SU-DHL-6 (cell line): Measurements from ENCODE around the gene REC114.

Experiments used
- H2AFZ ChIP-seq: fragments of 200-600 bp; sonication (generic); 2 replicates; pipeline ENCODE4 v1.6.1; 2014; ENCODE audit warnings: low read depth, mild to moderate bottlenecking, moderate library complexity, mixed read lengths, antibody characterized with exemption, low read length; ENCODE audit not compliant: severe bottlenecking
- H3F3A ChIP-seq: fragments of 200-600 bp; shearing (Covaris generic); 2 replicates; pipeline ENCODE4 v1.6.0; 2016; ENCODE audit warnings: antibody characterized with exemption, mild to moderate bottlenecking; ENCODE audit not compliant: insufficient read depth
- H3K27ac ChIP-seq: fragments of 200-600 bp; sonication (generic); 2 replicates; pipeline ENCODE4 v1.5.1; 2016; ENCODE audit warnings: low read depth, mild to moderate bottlenecking, low read length, moderate library complexity, mixed read lengths
- H3K27me3 ChIP-seq: fragments of 200-600 bp; sonication (generic), shearing (Covaris generic); 2 replicates; pipeline ENCODE4 v1.6.0; 2014; ENCODE audit warnings: mild to moderate bottlenecking, low read length
- H3K36me3 ChIP-seq: fragments of 200-600 bp; sonication (generic); 2 replicates; pipeline ENCODE4 v1.6.1; 2014; ENCODE audit warnings: mild to moderate bottlenecking, low read length, mixed read lengths
- H3K4me2 ChIP-seq: fragments of 300-600, 200-600 bp; shearing (Covaris generic), sonication (generic); 2 replicates; pipeline ENCODE4 v1.6.0; 2014; ENCODE audit warnings: low read length, low read depth, mild to moderate bottlenecking; ENCODE audit not compliant: poor library complexity, severe bottlenecking
- H3K4me3 ChIP-seq: fragments of 200-600 bp; sonication (generic); 2 replicates; pipeline ENCODE4 v1.5.1; 2014; ENCODE audit warnings: antibody characterized with exemption, low read length, mild to moderate bottlenecking, mixed read lengths; ENCODE audit not compliant: insufficient read depth, poor library complexity, severe bottlenecking
- H3K79me2 ChIP-seq: fragments of 200-600 bp; sonication (generic); 2 replicates; pipeline ENCODE4 v1.6.1; 2014; ENCODE audit warnings: mild to moderate bottlenecking, low read length, moderate library complexity; ENCODE audit not compliant: insufficient read depth
- H3K9ac ChIP-seq: fragments of 200-600 bp; sonication (generic); 2 replicates; pipeline ENCODE4 v1.7.0; 2014; ENCODE audit warnings: mild to moderate bottlenecking, low read length
- H3K9me2 ChIP-seq: fragments of 200-600 bp; sonication (generic); replicated peaks from 2 replicates; pipeline ENCODE4 v1.6.1; 2014; ENCODE audit warnings: low read length; ENCODE audit not compliant: insufficient read depth
- H3K9me3 ChIP-seq: fragments of 200-600 bp; sonication (generic); 2 replicates; pipeline ENCODE4 v1.6.1; 2014; ENCODE audit warnings: low read length, mixed read lengths; ENCODE audit not compliant: insufficient read depth
- H4K20me1 ChIP-seq: fragments of 200-600 bp; sonication (generic); 2 replicates; pipeline ENCODE4 v1.6.1; 2014; ENCODE audit warnings: low read depth, mild to moderate bottlenecking, antibody characterized with exemption, low read length, moderate library complexity, mixed read lengths
- EZH2phosphoT487 ChIP-seq: fragments of 200-600 bp; sonication (generic), shearing (Covaris generic); conservative IDR thresholded peaks from 2 replicates; pipeline ENCODE4 v1.6.1; 2018; ENCODE audit warnings: mild to moderate bottlenecking, antibody characterized with exemption, low read length, moderate library complexity, mixed read lengths
- TF ChIP-seq, protein P1 (sequence below): fragments of 200-600 bp; sonication (generic); IDR thresholded peaks from one replicate; pipeline ENCODE4 v1.5.1; 2017; ENCODE audit warnings: antibody characterized with exemption, mild to moderate bottlenecking, low read length, moderate library complexity; ENCODE audit not compliant: insufficient read depth, poor library complexity, severe bottlenecking

Gene REC114

DNA sequence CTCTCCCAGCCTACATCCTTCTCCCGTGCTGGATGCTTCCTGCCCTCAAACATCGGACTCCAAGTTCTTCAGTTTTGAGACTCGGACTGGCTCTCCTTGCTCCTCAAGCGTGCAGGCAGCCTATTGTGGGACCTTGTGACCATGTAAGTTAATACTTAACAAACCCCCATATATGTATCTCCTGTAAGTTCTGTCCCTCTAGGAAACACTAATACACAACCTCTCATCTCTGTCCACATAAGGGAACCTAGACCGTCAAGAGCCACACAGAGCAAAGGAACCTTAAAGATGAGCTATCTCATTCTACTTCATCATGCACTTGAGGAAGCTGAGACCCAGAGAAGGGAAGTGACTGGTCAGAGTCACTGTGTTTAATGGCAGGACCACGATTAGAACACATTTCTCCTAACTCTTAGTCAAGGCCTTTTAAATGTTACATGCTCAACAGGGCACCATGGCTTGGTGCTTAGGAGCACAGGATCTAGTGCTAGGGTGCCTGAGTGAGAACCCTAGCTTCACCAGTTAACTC is 140.0 kb downstream of the REC114 start:
- no peak for TF ChIP-seq EZH2phosphoT487
- Histone ChIP-seq H3K27ac (no peak overlapping the region), H3K4me3 (no peak overlapping the region), H3K27me3 (no peaks in the 10 kb centered on the region), H2AFZ (no peak overlapping the region), H3K9me3 (no peaks in the 10 kb centered on the region), H3K9ac (no peak overlapping the region), H4K20me1 (no peaks in the 10 kb centered on the region), H3K9me2 (no peaks in the 10 kb centered on the region), H3K36me3 (no peaks in the 10 kb centered on the region), H3K79me2 (no peaks in the 10 kb centered on the region), H3K4me2 (no peak overlapping the region), H3F3A (no peaks in the 10 kb centered on the region)

DNA sequence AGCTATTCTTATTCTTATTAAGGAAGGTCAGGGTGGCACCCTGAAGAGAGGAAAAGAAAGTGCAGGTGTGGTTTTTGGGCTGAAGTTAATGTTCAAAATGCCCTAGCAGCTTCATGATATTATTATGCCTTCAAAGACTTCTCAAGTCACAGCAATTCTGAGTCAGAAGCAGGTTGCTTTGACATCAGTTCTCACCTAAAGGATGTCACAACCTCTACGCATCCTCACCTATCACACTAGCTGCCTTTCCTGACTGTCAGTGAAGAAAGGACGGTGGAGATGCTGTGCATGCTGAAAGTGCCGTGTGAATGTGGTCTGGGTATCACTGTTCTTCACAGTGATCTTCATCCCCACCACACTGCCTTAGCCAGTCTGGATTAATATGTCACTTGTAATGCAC is 140.6 kb downstream of the REC114 start:
- Histone ChIP-seq H3K4me2 (no peak overlapping the region), H4K20me1 (no peaks in the 10 kb centered on the region), H3F3A (no peaks in the 10 kb centered on the region), H3K9me3 (no peaks in the 10 kb centered on the region), H3K36me3 (no peaks in the 10 kb centered on the region), H3K9ac (no peak overlapping the region), H2AFZ (no peak overlapping the region), H3K4me3 (no peak overlapping the region), H3K27me3 (no peaks in the 10 kb centered on the region), H3K79me2 (no peaks in the 10 kb centered on the region), H3K27ac (no peak overlapping the region), H3K9me2 (no peaks in the 10 kb centered on the region)
- TF ChIP-seq, protein P1, sequence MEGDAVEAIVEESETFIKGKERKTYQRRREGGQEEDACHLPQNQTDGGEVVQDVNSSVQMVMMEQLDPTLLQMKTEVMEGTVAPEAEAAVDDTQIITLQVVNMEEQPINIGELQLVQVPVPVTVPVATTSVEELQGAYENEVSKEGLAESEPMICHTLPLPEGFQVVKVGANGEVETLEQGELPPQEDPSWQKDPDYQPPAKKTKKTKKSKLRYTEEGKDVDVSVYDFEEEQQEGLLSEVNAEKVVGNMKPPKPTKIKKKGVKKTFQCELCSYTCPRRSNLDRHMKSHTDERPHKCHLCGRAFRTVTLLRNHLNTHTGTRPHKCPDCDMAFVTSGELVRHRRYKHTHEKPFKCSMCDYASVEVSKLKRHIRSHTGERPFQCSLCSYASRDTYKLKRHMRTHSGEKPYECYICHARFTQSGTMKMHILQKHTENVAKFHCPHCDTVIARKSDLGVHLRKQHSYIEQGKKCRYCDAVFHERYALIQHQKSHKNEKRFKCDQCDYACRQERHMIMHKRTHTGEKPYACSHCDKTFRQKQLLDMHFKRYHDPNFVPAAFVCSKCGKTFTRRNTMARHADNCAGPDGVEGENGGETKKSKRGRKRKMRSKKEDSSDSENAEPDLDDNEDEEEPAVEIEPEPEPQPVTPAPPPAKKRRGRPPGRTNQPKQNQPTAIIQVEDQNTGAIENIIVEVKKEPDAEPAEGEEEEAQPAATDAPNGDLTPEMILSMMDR, result no peak
- TF ChIP-seq EZH2phosphoT487, result no peak

DNA sequence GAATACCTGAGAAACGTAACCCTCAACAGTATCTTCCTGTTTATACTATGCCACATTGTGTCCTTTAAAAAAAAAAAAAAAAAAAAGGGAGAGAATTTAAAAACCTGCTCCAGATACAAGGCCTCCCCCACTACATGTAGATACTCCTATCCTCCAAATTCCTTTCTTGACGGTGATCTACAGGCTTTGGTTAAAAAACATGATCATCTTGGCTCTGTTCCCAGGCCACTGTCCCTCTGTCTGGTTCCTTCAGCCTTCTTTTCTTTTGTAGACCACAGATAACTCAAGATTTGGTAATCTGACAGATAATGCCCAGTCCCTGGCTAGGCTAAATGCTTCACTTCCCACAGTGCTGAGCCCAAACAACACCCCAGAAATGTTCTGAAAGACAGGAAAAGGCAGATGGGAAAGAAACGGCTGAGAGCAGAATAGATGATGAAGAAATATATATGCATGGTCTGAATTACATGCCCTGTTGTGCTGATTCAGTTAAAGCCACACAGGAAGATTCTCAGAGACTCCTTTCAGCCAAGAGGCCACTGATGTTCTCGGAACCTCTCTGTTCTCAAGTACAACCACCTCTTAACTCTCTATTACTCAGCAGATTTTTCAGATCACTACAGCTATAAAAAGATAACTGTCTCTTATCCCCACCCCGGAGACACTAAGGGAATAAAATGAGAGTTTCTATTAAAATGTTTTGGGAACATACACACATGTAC is 141.9 kb downstream of the REC114 start:
- Histone ChIP-seq H3K27me3 (no peaks in the 10 kb centered on the region), H3K4me3 (no peak overlapping the region), H2AFZ (no peak overlapping the region), H3K27ac (no peak overlapping the region), H4K20me1 (no peaks in the 10 kb centered on the region), H3K4me2 (no peak overlapping the region), H3K79me2 (no peaks in the 10 kb centered on the region), H3K9me2 (no peaks in the 10 kb centered on the region), H3F3A (no peaks in the 10 kb centered on the region), H3K36me3 (no peaks in the 10 kb centered on the region), H3K9me3 (no peaks in the 10 kb centered on the region), H3K9ac (no peak overlapping the region)
- no peak for TF ChIP-seq EZH2phosphoT487
- TF ChIP-seq, protein P1, result no peak

DNA sequence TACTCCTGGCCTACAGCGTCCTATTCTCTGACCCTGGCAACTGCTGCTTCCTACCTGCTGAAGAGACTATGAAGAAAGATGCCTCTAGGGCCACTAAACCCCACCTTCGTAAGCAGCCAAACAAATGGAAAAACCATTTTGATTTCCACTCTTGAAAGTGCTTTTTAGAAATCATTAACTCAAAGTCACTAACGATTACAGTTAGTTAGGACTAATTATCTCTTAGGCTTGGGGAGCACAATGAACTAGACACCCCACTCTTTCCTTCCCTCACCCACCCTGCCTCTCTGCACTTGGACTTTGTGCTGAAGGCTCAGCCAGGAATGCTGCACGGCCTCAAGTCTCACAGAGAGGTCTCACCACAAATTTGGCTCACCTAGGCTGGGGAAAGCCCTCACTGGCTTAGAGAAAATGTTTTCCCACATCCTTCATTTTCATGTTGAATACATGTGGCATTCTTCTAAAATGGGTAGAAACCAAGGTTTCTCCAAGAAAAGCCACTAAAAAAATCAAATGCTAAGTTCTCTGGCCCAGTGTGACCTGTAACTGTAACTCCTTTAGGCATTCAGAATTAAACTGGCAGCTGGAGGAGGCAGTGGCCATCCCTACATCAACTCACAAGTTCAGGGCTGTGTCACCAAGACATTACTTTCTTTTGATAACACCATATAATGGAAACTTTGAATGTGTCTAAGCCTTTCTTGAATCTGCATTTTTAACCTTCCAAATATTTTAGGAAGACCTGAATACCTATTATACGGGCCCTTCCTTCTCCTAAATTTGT is 143.1 kb downstream of the REC114 start:
- Histone ChIP-seq H3K36me3 (no peaks in the 10 kb centered on the region), H3K4me2 (no peak overlapping the region)
- TF ChIP-seq, protein P1, result no peak

More for the DNA sequence above, 143.1 kb downstream of the REC114 start:
- H4K20me1 ChIP-seq, result no peaks in the 10 kb centered on the region
- no peaks in the 10 kb centered on the region for H3K9me3 ChIP-seq
- no peaks in the 10 kb centered on the region for H3F3A ChIP-seq
- H3K27me3 ChIP-seq, result no peaks in the 10 kb centered on the region
- no peak overlapping the region for H3K9ac ChIP-seq
- H3K27ac ChIP-seq, result no peak overlapping the region
- no peak overlapping the region for H3K4me3 ChIP-seq
- H2AFZ ChIP-seq, result no peak overlapping the region
- H3K79me2 ChIP-seq, result no peaks in the 10 kb centered on the region
- no peaks in the 10 kb centered on the region for H3K9me2 ChIP-seq
